Stimulated activated CD8-positive, alpha-beta memory T cell treated with anti-CD3 and anti-CD28 coated beads, Interleukin-12 subunit alpha, Interleukin-12 subunit beta, amount 100 ng/mL, for 24 hours (primary cell): ENCODE data around the gene MAP2K7.
"Not testable (repeated sequence)": the region's sequence is repeated elsewhere in the genome, so short reads cannot be mapped to it uniquely, and the experiment has no call there.

Experiments
- DNase-seq: peaks from one replicate; pipeline ENCODE4 v3.0.0-alpha.2; 2020; ENCODE audit errors: extremely low read depth

MAP2K7 gene

GRCh38 chr19:7883796-7884570, 19.7 kb upstream of the MAP2K7 start:
- DNase-seq, result no peak

GRCh38 chr19:7885818-7886217, 17.9 kb upstream of the MAP2K7 start:
- no peak for DNase-seq

- no peak for DNase-seq
These were observed 16.1 kb upstream of the MAP2K7 start for GRCh38 chr19:7887408-7888144.

GRCh38 chr19:7888145-7888825, 15.4 kb upstream of the MAP2K7 start, which contains the start of gene LRRC8E:
LRRC8E (plus strand) TSS chr19:7888510; CDS start chr19:7895604, 7,094 bp downstream.
- DNase-seq, result no peak

- DNase-seq, result no peak
These were observed 14.9 kb upstream of the MAP2K7 start for GRCh38 chr19:7888826-7889217.

GRCh38 chr19:7893362-7894101, 10.1 kb upstream of the MAP2K7 start:
- DNase-seq, result not testable (repeated sequence)

GRCh38 chr19:7894612-7895309, 8.9 kb upstream of the MAP2K7 start:
- no peak for DNase-seq

GRCh38 chr19:7895565-7895964, 8.1 kb upstream of the MAP2K7 start:
- DNase-seq, result no peak

GRCh38 chr19:7897292-7897691, 6.4 kb upstream of the MAP2K7 start:
- DNase-seq, result no peak

GRCh38 chr19:7898967-7899366, 4.7 kb upstream of the MAP2K7 start:
- DNase-seq, result no peak

GRCh38 chr19:7899751-7900378, 3.8 kb upstream of the MAP2K7 start:
- DNase-seq, result no peak

- no peak for DNase-seq
These were observed 3.2 kb upstream of the MAP2K7 start for GRCh38 chr19:7900401-7900870.

- no peak for DNase-seq
These were observed 2.7 kb upstream of the MAP2K7 start for GRCh38 chr19:7900931-7901330.

GRCh38 chr19:7901337-7901736, 2.3 kb upstream of the MAP2K7 start:
- no peak for DNase-seq

- no peak for DNase-seq
These were observed 857 bp upstream of the MAP2K7 start for GRCh38 chr19:7902796-7903243.

GRCh38 chr19:7904074-7905020, 670 bp downstream of the MAP2K7 start:
- DNase-seq, result no peak

- no peak for DNase-seq
These were observed 1.6 kb downstream of the MAP2K7 start for GRCh38 chr19:7905268-7905667.

GRCh38 chr19:7905859-7906258, 2.2 kb downstream of the MAP2K7 start:
- DNase-seq, result no peak

GRCh38 chr19:7907122-7907521, 3.4 kb downstream of the MAP2K7 start:
- DNase-seq, result no peak
